Effector memory CD4-positive, alpha-beta T cell (primary cell): ENCODE measurements around the gene MFSD1.
"Not testable (repeated sequence)": the region's sequence is repeated elsewhere in the genome, so short reads cannot be mapped to it uniquely, and the experiment has no call there.

Experiments
- DNase-seq, 3 donors: peaks; one replicate each; pipeline ENCODE4 v3.0.0-alpha.2; 2020
- H3K27ac ChIP-seq: 2 replicates; pipeline ENCODE4 v1.7.0; 2013; ENCODE audit warnings: mild to moderate bottlenecking, low read length, moderate library complexity; ENCODE audit not compliant: insufficient read depth, poor library complexity, severe bottlenecking
- H3K27me3 ChIP-seq: replicated peaks from 2 replicates; pipeline ENCODE4 v1.7.0; 2013; ENCODE audit warnings: mild to moderate bottlenecking, low read length; ENCODE audit not compliant: insufficient read depth, control insufficient read depth, poor library complexity, severe bottlenecking
- H3K36me3 ChIP-seq: 2 replicates; pipeline ENCODE4 v1.7.0; 2013; ENCODE audit warnings: mild to moderate bottlenecking, low read length, moderate library complexity; ENCODE audit not compliant: control insufficient read depth, insufficient read depth
- H3K4me1 ChIP-seq: 2 replicates; pipeline ENCODE4 v1.7.0; 2013; ENCODE audit warnings: low read length, mild to moderate bottlenecking; ENCODE audit not compliant: control insufficient read depth, insufficient read depth, poor library complexity, severe bottlenecking
- H3K4me3 ChIP-seq: 2 replicates; pipeline ENCODE4 v1.7.0; 2013; ENCODE audit warnings: low read length, low read depth, mild to moderate bottlenecking; ENCODE audit not compliant: insufficient read depth, poor library complexity, severe bottlenecking
- H3K9me3 ChIP-seq: 2 replicates; pipeline ENCODE4 v1.7.0; 2013; ENCODE audit warnings: mild to moderate bottlenecking, low read length, moderate library complexity; ENCODE audit not compliant: control insufficient read depth

The MFSD1 gene

DNA sequence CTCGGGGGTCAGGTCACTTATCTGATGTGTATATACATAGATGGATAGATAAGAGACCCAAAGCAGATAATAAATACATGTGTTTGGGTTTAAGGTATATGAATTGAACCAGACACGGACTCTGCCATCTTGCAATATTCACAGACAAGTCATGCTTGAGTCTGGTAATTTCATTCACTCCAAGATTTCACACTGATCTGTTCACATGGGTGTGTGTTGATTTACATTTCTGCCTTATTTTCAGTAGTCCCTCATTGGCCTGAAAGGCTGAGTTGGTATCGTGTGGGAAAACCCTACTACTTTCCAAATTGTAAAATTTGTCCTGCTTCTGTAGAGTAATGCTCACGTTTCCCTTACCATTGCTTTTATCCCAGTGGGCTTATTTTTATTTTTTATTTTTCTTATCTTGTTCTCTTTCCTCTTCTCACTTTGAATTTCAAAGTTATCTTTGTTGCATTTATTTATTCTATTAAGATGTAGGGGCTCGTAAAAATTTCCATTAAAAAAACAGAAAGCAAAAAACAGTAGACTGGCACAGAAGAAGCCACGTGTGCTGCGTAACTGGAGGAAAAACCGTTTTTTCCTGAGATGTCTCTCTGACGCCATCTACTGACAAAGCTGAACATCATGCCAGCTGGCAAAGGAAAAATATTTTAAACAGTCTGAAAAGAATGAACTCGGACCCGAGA, 10.8 kb upstream of the MFSD1 start:
- H3K27me3 ChIP-seq: no peaks in the 10 kb centered on the region
- H3K27ac ChIP-seq: no peak overlapping the region
- DNase-seq: peak in 1 of 3 donors; percentile 10
- H3K9me3 ChIP-seq: no peaks in the 10 kb centered on the region
- H3K36me3 ChIP-seq: no peaks in the 10 kb centered on the region
- H3K4me3 ChIP-seq: no peak overlapping the region
- no peaks in the 10 kb centered on the region for H3K4me1 ChIP-seq

DNA sequence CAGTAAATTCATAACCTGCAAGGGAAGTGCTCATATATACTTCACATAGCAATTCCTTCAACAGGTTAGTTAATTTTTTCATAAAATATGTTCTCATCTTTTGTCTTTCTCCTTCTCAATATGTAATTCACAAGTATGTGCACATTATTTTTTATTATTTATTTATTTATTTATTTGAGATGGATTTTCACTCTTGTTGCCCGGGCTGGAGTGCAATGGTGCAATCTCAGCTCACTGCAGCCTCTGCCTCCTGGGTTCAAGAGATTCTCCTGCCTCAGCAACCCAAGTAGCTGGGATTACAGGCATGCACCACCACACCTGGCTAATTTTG, 10.3 kb upstream of the MFSD1 start:
- not testable (repeated sequence) for H3K27me3 ChIP-seq, H3K27ac ChIP-seq, H3K9me3 ChIP-seq, H3K36me3 ChIP-seq, H3K4me3 ChIP-seq, H3K4me1 ChIP-seq, DNase-seq

DNA sequence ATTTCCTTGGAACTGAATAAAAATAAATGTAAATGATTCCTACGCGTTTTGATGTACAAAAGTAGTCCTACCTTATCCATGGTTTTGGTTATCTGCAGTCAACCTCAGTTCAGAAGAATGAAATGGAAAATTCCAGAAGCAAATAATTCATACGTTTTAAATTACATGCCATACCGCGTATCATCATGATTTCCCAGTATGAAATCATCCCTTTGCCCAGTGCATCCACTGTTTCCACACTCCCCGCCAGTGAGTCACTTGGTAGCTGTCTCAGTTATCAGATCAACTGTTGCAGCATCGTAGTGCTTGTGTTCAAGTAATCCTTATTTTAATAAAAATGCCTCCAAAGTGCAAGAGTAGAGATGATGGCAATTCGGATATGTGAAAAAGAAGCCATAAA, 9.1 kb upstream of the MFSD1 start:
- Histone ChIP-seq H3K27me3 (no peaks in the 10 kb centered on the region), H3K27ac (no peak overlapping the region), H3K4me1 (no peaks in the 10 kb centered on the region), H3K36me3 (no peaks in the 10 kb centered on the region), H3K9me3 (no peaks in the 10 kb centered on the region), H3K4me3 (no peak overlapping the region)
- no peak for DNase-seq

DNA sequence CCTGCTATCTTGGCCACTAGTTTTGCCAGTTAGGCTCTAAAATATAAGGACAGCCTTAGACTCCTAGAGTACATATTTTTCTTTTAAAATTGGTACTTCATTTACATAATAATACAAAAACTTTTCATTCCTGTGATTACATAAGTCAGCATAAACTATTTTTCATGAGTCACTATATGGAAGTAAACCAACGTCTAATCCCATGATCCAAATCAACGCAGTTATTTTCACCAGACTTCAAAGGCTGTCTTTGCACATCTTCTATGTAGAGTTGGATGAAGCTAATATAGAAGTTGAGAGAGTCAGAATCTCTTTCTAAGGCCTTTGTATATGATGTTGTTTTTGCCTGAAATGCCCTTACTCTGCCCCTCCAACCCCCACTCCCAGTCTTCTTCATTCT, 7.6 kb upstream of the MFSD1 start:
- Histone ChIP-seq H3K9me3 (no peaks in the 10 kb centered on the region), H3K27ac (no peak overlapping the region), H3K36me3 (no peaks in the 10 kb centered on the region), H3K27me3 (no peaks in the 10 kb centered on the region), H3K4me1 (no peaks in the 10 kb centered on the region), H3K4me3 (no peak overlapping the region)
- no peak for DNase-seq

DNA sequence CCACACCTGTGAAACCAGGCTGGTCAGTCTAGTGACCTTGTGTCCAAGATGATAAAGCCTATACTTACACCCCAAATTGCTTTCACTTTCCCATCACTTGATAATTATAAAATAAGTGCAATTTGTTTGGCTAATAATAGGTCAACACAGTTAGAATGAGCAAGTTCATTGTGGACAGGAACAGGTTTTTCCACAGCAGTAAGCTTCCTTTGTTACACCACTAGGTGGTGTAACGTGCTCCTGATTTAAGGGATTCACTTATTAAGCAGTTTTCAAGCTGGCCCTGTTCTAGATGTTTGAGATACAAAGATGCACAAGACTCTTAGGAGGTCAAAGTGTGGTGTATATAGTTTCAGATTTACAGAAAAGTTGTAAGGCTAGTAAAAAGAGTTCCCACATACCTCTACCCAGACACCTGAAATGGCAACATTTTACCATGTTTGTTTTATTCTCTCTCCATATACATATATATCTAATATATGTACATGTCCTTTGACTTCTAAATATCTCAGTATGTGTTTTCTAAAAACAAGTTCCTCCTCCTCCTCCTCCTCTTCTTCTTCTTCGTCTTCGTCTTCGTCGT, 6.8 kb upstream of the MFSD1 start:
- H3K27me3 ChIP-seq: no peaks in the 10 kb centered on the region
- H3K9me3 ChIP-seq: no peaks in the 10 kb centered on the region
- no peaks in the 10 kb centered on the region for H3K36me3 ChIP-seq
- H3K4me1 ChIP-seq: no peaks in the 10 kb centered on the region
- DNase-seq: no peak
- H3K4me3 ChIP-seq: no peak overlapping the region
- H3K27ac ChIP-seq: no peak overlapping the region

DNA sequence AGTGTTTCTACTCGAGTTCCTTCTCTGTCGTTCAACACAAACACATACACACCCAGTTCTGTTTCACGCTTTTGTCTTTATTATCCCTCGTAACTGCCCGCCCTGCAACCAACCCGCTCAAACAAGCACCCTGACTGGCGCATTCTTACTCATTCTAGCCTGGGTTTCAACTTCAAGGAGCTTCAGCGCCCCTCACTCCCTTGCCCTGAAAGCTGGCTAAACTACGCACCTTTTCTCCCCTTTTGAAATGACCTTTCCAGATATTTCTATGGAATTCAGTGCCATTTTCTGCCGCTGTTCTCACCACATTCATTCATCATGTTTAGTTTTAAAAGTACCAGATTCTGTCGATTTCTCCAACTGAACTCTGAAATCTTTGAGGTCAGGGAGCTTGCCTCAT, 653 bp upstream of the MFSD1 start:
- no peak for DNase-seq
- no peaks in the 10 kb centered on the region for H3K9me3 ChIP-seq
- peaks cover 3% of the 10 kb centered on the region for H3K36me3 ChIP-seq
- H3K4me1 ChIP-seq: peaks cover 5% of the 10 kb centered on the region
- peak overlapping the region; percentile 67 for H3K27ac ChIP-seq
- no peaks in the 10 kb centered on the region for H3K27me3 ChIP-seq
- peak overlapping the region; percentile 81 for H3K4me3 ChIP-seq

DNA sequence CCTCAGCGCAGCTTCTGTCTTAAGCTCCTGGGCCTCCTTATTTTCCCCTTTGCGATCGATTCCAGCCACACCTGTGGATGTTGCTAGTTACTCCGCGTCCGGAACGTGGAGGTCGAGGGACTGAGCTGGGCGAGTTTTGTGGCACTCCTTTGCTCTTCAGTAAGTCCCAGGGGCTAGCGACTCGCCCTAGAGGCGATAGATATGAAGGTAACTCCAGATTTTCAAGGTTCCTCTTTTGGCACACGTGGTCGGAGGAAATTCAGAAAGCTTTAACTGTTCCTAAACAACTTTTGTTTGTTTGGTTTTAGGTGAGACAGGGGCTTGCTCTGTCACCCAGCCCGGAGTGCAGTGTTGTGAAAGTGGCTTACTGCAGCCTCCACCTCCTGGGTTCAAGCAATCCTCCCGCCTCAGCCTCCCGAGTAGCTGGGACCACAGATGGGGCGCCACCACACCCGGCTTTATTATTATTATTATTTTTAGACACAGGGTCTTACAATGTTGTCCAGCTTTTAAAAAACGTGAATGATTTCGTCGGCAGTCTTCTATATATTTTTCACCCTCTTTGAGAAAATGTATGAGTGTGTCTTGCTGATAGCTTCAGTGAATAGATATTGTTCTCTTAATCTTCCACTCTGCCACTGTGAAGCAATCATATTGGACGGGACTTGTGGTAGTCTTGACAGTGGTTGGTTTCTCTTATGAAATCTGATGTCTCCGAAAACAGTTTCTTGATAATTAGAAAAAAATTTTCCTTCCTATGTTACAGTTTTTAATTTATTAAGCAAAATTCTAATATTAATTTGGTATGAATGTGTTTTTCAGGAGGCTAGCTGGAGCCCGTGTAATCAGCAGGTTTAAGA, 785 bp downstream of the MFSD1 start:
- Histone ChIP-seq H3K27ac (peak overlapping the region; percentile 67), H3K4me1 (peaks cover 5% of the 10 kb centered on the region), H3K36me3 (peaks cover 13% of the 10 kb centered on the region), H3K27me3 (no peaks in the 10 kb centered on the region), H3K4me3 (peak overlapping the region; percentile 81), H3K9me3 (no peaks in the 10 kb centered on the region)
- peak in 1 of 3 donors; percentile 4 for DNase-seq

DNA sequence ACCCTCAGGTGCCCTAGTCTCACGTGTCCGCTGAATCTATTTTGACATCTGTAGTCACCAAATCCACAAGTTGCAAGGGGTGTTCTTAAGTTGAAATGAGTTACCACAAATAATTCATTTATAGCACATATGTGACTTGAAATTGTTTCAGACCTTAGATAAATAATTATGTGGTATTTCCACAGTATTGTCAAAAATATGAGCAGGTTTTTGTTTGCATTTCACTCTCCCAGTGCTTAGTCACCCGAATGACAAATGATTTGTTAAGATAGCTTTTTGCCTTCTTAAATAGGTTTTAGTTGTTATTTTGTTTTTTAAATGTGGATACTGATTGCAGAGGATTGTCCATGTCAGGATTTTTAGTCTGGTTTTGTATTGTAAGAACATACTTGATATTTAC, 2.6 kb downstream of the MFSD1 start:
- peaks cover 5% of the 10 kb centered on the region for H3K4me1 ChIP-seq
- H3K36me3 ChIP-seq: peaks cover 28% of the 10 kb centered on the region
- no peak overlapping the region for H3K4me3 ChIP-seq
- H3K9me3 ChIP-seq: no peaks in the 10 kb centered on the region
- no peak for DNase-seq
- no peak overlapping the region for H3K27ac ChIP-seq
- H3K27me3 ChIP-seq: no peaks in the 10 kb centered on the region

DNA sequence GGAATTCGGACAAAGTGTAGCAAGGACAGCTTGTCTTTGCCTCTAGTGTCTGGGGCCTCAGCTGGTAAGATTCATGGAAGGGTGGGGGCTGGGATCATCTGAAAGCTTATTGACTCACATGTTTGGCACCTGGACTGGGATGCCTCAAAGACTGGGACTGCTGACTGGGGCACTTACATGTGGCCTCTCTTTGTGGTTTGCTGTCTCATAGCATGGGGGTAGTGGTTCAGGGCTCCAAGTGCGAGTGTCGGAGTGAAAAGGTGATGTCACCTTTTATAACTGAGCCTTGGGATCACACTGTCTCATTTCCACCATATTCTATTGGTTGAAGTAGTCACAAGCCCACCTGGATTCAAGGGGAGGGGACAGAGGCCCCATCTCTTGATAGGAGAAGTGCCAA, 6.8 kb downstream of the MFSD1 start:
- H3K27ac ChIP-seq: no peak overlapping the region
- no peaks in the 10 kb centered on the region for H3K4me1 ChIP-seq
- peaks cover 46% of the 10 kb centered on the region for H3K36me3 ChIP-seq
- H3K9me3 ChIP-seq: no peaks in the 10 kb centered on the region
- no peaks in the 10 kb centered on the region for H3K27me3 ChIP-seq
- H3K4me3 ChIP-seq: no peak overlapping the region
- no peak for DNase-seq

DNA sequence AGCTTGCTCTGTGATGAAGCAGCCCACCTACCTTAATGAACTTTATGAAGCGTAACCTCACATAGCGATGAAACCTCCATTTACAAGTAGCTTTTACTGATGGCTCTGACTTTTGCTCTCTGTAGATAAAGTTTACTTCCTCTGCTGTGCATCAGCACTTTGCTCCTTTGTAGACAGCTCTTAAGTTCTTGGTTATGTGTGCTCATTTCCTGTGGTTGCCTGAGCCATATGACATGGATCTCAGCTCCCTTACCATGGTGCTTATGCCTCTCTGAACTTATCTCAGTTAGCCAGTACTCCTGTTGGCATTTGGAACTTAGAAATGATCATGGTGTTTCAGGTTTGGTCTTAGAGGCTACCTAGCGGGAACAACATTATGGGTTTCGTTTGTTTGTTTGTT, 7.8 kb downstream of the MFSD1 start:
- DNase-seq: no peak
- Histone ChIP-seq H3K36me3 (peaks cover 46% of the 10 kb centered on the region), H3K27ac (no peak overlapping the region), H3K27me3 (no peaks in the 10 kb centered on the region), H3K9me3 (no peaks in the 10 kb centered on the region), H3K4me1 (no peaks in the 10 kb centered on the region), H3K4me3 (no peak overlapping the region)
